GM23338 (cell line): ENCODE results near the gene CFAP53. TPM values are rescaled to one million over a fixed set of nuclear protein-coding genes. Genes with fewer than 3 reads are reported as not detected.
A peak's percentile ranks its signal among the peaks of the same experiment; 100 is the strongest.

ENCODE experiments used
- ATAC-seq: fragments of 200-7000 bp; cut with Tn5 transposase; 3 replicates; pipeline ENCODE4 v1.9.1; 2020
- DNase-seq: peaks from one replicate; pipeline ENCODE4 v3.0.0-alpha.2; 2015; ENCODE audit warnings: low spot score
- H2AFZ ChIP-seq: fragments of 200-600 bp; sonication (generic); 2 replicates; pipeline ENCODE4 v1.8.0; 2016; ENCODE audit warnings: antibody characterized with exemption, mild to moderate bottlenecking, moderate library complexity
- H3F3A ChIP-seq: fragments of 200-600 bp; sonication (generic); replicated peaks from 2 replicates; pipeline ENCODE4 v1.8.0; 2017; ENCODE audit warnings: antibody characterized with exemption, mixed run types, low read depth
- H3K27ac ChIP-seq: fragments of 200-600 bp; sonication (generic); 2 replicates; pipeline ENCODE4 v1.6.1; 2016; ENCODE audit warnings: low read depth
- H3K27me3 ChIP-seq: fragments of 200-600 bp; sonication (generic); 2 replicates; pipeline ENCODE4 v1.8.0; 2016; ENCODE audit warnings: mild to moderate bottlenecking, mixed run types, moderate library complexity; ENCODE audit not compliant: insufficient read depth
- H3K36me3 ChIP-seq: fragments of 200-600 bp; sonication (generic); 2 replicates; pipeline ENCODE4 v1.8.0; 2016; ENCODE audit warnings: mild to moderate bottlenecking; ENCODE audit not compliant: insufficient read depth
- H3K4me1 ChIP-seq: fragments of 200-600 bp; sonication (generic); 2 replicates; pipeline ENCODE4 v1.8.0; 2016; ENCODE audit warnings: mild to moderate bottlenecking, moderate library complexity; ENCODE audit not compliant: insufficient read depth
- H3K4me2 ChIP-seq: fragments of 200-600 bp; sonication (generic); 2 replicates; pipeline ENCODE4 v1.7.1; 2017; ENCODE audit warnings: mixed run types
- H3K4me3 ChIP-seq: fragments of 200-600 bp; sonication (generic); 2 replicates; pipeline ENCODE4 v1.6.1; 2016; ENCODE audit warnings: mixed run types
- H3K79me2 ChIP-seq: fragments of 200-600 bp; sonication (generic); replicated peaks from 2 replicates; pipeline ENCODE4 v1.8.0; 2017; ENCODE audit warnings: mild to moderate bottlenecking; ENCODE audit not compliant: insufficient read depth
- H3K9me2 ChIP-seq: fragments of 200-600 bp; sonication (generic); 2 replicates; pipeline ENCODE4 v1.8.0; 2017; ENCODE audit not compliant: insufficient read depth
- H4K20me1 ChIP-seq: fragments of 200-600 bp; sonication (generic); replicated peaks from 2 replicates; pipeline ENCODE4 v1.8.0; 2017; ENCODE audit warnings: mild to moderate bottlenecking; ENCODE audit not compliant: insufficient read depth
- H3K27ac Mint-ChIP-seq: 2 replicates; pipeline ENCODE4 v1.8.0; 2020; ENCODE audit warnings: inconsistent platforms, mild to moderate bottlenecking, moderate library complexity, mixed read lengths
- H3K27me3 Mint-ChIP-seq: 3 replicates; pipeline ENCODE4 v1.8.0; 2022; ENCODE audit warnings: low read depth, mild to moderate bottlenecking, moderate library complexity, mixed read lengths, inconsistent platforms; ENCODE audit not compliant: insufficient read depth, poor library complexity
- H3K36me3 Mint-ChIP-seq: 3 replicates; pipeline ENCODE4 v1.8.0; 2021; ENCODE audit warnings: low read depth, mild to moderate bottlenecking, inconsistent platforms, moderate library complexity, mixed read lengths
- H3K4me1 Mint-ChIP-seq: 3 replicates; pipeline ENCODE4 v1.8.0; 2020; ENCODE audit warnings: mild to moderate bottlenecking, inconsistent platforms, mixed read lengths
- H3K4me3 Mint-ChIP-seq: 3 replicates; pipeline ENCODE4 v1.8.0; 2021; ENCODE audit warnings: moderate library complexity, mild to moderate bottlenecking, inconsistent platforms, mixed read lengths
- H3K9me3 Mint-ChIP-seq: 3 replicates; pipeline ENCODE4 v1.8.0; 2020; ENCODE audit warnings: moderate library complexity, mild to moderate bottlenecking, inconsistent platforms, mixed read lengths
- CREB1 ChIP-seq: fragments of 250-450 bp; sonication (Bioruptor Pico); IDR thresholded peaks from 2 replicates; pipeline ENCODE4 v1.5.0; 2020; ENCODE audit warnings: low read depth, mild to moderate bottlenecking, moderate library complexity
- EZH2 ChIP-seq: fragments of 200-600 bp; sonication (generic); IDR thresholded peaks from one replicate; pipeline ENCODE4 v1.8.0; 2017; ENCODE audit warnings: antibody characterized with exemption, mild to moderate bottlenecking, low read depth; ENCODE audit not compliant: unreplicated experiment
- JUNB ChIP-seq: IDR thresholded peaks from one replicate; pipeline ENCODE4 v1.6.1; 2016; ENCODE audit warnings: antibody characterized with exemption; ENCODE audit not compliant: unreplicated experiment
- POLR2AphosphoS5 ChIP-seq: IDR thresholded peaks from 2 replicates; pipeline ENCODE4 v1.6.1; 2016; ENCODE audit warnings: antibody characterized with exemption, low read depth
- STAT1 ChIP-seq: IDR thresholded peaks from one replicate; pipeline ENCODE4 v1.6.1; 2016; ENCODE audit warnings: antibody characterized with exemption; ENCODE audit not compliant: unreplicated experiment
- ZNF114 ChIP-seq: fragments of 250-450 bp; sonication (Bioruptor Pico); IDR thresholded peaks from 2 replicates; pipeline ENCODE4 v1.5.0; 2020; ENCODE audit warnings: mild to moderate bottlenecking, moderate library complexity
- ZNF331 ChIP-seq: fragments of 250-450 bp; sonication (Bioruptor Pico); IDR thresholded peaks from 2 replicates; pipeline ENCODE4 v1.5.0; 2020; ENCODE audit warnings: low read depth, mild to moderate bottlenecking, moderate library complexity
- polyA plus RNA-seq: library from polyadenylated mRNA; unstranded; fragments of >200 nt; fragmentation: Nextera tagmentation; extraction: Ambion mirVana; gene quantifications from 2 replicates; pipeline ENCODE4 v1.2.1, GENCODE V29; 2016
- total RNA-seq: library from RNA; depleted of rRNA; stranded (reverse); fragments of >200 nt; shearing (Covaris generic); gene quantifications from 2 replicates; pipeline ENCODE4 v1.2.3, GENCODE V29; 2014
- TF ChIP-seq, protein P1 (sequence below): fragments of 250-450 bp; sonication (Bioruptor Pico); IDR thresholded peaks from 2 replicates; pipeline ENCODE4 v1.5.0; 2020; ENCODE audit warnings: mild to moderate bottlenecking, moderate library complexity
- TF ChIP-seq, protein P2 (sequence below): IDR thresholded peaks from one replicate; pipeline ENCODE4 v1.6.1; 2018; ENCODE audit warnings: antibody characterized with exemption; ENCODE audit not compliant: unreplicated experiment
- TF ChIP-seq, protein P3 (sequence below): IDR thresholded peaks from 2 replicates; pipeline ENCODE4 v1.6.1; 2016; ENCODE audit warnings: antibody characterized with exemption
- TF ChIP-seq, protein P4 (sequence below), 2 experiments: fragments of 200-600 bp in 1 of 2; sonication (generic) in 1 of 2; conservative IDR thresholded peaks; 2 replicates each; pipeline versions ENCODE4 v1.5.1 to v1.6.1; 2016 to 2017; ENCODE audit warnings: antibody characterized with exemption in 2 of 2, low read depth in 2 of 2, mild to moderate bottlenecking in 2 of 2, moderate library complexity in 1 of 2

CFAP53 gene
- total and polyA plus RNA-seq, 2 experiments from 2014 or later = 0.71 TPM; not detected in 1

DNA sequence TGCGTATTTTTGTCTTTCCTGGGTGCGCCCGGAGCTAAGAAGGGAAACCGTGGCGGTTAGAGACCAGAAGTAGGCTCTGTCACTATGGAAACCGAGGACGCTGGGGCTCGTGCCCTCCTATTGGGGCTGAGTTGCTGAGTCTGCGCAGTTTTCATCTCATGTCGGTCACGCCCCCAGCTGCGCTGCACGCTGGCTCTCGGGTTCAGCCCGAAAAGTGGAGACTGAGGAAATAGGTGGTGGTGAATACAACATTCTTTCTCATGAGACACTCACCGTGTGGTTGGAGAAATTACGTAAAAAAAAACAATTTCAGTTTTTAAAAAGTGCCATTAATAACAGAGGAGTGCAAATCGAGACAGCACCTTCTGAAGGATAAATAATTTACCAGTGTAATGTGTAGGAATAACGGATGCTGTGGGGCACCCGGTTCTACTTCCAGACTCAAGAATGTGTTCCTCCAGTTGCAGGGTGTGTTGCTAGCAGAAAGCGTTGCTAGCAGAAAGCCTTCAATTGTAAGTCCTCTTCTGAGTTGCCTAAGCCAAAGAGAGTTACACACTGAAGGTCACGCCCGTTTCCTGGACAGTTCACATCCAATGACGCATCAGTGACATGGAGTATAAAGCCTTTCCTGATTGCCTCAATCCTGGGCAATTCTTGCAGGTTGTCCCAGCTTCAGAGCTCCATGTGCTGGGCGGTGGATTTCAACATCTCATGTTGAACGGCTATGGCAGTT lies 41.6 kb upstream of the CFAP53 start:
- no peak for TF ChIP-seq EZH2
- no peak for TF ChIP-seq ZNF114 (CRISPR knock-in tag)
- TF ChIP-seq, protein P1, sequence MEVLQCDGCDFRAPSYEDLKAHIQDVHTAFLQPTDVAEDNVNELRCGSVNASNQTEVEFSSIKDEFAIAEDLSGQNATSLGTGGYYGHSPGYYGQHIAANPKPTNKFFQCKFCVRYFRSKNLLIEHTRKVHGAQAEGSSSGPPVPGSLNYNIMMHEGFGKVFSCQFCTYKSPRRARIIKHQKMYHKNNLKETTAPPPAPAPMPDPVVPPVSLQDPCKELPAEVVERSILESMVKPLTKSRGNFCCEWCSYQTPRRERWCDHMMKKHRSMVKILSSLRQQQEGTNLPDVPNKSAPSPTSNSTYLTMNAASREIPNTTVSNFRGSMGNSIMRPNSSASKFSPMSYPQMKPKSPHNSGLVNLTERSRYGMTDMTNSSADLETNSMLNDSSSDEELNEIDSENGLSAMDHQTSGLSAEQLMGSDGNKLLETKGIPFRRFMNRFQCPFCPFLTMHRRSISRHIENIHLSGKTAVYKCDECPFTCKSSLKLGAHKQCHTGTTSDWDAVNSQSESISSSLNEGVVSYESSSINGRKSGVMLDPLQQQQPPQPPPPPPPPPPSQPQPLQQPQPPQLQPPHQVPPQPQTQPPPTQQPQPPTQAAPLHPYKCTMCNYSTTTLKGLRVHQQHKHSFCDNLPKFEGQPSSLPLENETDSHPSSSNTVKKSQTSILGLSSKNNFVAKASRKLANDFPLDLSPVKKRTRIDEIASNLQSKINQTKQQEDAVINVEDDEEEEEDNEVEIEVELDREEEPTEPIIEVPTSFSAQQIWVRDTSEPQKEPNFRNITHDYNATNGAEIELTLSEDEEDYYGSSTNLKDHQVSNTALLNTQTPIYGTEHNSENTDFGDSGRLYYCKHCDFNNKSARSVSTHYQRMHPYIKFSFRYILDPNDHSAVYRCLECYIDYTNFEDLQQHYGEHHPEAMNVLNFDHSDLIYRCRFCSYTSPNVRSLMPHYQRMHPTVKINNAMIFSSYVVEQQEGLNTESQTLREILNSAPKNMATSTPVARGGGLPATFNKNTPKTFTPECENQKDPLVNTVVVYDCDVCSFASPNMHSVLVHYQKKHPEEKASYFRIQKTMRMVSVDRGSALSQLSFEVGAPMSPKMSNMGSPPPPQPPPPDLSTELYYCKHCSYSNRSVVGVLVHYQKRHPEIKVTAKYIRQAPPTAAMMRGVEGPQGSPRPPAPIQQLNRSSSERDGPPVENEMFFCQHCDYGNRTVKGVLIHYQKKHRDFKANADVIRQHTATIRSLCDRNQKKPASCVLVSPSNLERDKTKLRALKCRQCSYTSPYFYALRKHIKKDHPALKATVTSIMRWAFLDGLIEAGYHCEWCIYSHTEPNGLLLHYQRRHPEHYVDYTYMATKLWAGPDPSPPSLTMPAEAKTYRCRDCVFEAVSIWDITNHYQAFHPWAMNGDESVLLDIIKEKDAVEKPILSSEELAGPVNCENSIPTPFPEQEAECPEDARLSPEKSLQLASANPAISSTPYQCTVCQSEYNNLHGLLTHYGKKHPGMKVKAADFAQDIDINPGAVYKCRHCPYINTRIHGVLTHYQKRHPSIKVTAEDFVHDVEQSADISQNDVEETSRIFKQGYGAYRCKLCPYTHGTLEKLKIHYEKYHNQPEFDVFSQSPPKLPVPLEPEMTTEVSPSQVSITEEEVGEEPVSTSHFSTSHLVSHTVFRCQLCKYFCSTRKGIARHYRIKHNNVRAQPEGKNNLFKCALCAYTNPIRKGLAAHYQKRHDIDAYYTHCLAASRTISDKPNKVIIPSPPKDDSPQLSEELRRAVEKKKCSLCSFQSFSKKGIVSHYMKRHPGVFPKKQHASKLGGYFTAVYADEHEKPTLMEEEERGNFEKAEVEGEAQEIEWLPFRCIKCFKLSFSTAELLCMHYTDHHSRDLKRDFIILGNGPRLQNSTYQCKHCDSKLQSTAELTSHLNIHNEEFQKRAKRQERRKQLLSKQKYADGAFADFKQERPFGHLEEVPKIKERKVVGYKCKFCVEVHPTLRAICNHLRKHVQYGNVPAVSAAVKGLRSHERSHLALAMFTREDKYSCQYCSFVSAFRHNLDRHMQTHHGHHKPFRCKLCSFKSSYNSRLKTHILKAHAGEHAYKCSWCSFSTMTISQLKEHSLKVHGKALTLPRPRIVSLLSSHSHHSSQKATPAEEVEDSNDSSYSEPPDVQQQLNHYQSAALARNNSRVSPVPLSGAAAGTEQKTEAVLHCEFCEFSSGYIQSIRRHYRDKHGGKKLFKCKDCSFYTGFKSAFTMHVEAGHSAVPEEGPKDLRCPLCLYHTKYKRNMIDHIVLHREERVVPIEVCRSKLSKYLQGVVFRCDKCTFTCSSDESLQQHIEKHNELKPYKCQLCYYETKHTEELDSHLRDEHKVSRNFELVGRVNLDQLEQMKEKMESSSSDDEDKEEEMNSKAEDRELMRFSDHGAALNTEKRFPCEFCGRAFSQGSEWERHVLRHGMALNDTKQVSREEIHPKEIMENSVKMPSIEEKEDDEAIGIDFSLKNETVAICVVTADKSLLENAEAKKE = no peak
- no peak for TF ChIP-seq POLR2AphosphoS5
- no peak for TF ChIP-seq JUNB
- TF ChIP-seq STAT1 = no peak
- no peak for TF ChIP-seq ZNF331 (CRISPR knock-in tag)
- TF ChIP-seq CREB1 = no peak
- TF ChIP-seq, protein P2, sequence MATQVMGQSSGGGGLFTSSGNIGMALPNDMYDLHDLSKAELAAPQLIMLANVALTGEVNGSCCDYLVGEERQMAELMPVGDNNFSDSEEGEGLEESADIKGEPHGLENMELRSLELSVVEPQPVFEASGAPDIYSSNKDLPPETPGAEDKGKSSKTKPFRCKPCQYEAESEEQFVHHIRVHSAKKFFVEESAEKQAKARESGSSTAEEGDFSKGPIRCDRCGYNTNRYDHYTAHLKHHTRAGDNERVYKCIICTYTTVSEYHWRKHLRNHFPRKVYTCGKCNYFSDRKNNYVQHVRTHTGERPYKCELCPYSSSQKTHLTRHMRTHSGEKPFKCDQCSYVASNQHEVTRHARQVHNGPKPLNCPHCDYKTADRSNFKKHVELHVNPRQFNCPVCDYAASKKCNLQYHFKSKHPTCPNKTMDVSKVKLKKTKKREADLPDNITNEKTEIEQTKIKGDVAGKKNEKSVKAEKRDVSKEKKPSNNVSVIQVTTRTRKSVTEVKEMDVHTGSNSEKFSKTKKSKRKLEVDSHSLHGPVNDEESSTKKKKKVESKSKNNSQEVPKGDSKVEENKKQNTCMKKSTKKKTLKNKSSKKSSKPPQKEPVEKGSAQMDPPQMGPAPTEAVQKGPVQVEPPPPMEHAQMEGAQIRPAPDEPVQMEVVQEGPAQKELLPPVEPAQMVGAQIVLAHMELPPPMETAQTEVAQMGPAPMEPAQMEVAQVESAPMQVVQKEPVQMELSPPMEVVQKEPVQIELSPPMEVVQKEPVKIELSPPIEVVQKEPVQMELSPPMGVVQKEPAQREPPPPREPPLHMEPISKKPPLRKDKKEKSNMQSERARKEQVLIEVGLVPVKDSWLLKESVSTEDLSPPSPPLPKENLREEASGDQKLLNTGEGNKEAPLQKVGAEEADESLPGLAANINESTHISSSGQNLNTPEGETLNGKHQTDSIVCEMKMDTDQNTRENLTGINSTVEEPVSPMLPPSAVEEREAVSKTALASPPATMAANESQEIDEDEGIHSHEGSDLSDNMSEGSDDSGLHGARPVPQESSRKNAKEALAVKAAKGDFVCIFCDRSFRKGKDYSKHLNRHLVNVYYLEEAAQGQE = no peak
- TF ChIP-seq, protein P3, sequence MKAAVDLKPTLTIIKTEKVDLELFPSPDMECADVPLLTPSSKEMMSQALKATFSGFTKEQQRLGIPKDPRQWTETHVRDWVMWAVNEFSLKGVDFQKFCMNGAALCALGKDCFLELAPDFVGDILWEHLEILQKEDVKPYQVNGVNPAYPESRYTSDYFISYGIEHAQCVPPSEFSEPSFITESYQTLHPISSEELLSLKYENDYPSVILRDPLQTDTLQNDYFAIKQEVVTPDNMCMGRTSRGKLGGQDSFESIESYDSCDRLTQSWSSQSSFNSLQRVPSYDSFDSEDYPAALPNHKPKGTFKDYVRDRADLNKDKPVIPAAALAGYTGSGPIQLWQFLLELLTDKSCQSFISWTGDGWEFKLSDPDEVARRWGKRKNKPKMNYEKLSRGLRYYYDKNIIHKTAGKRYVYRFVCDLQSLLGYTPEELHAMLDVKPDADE = no peak
- TF ChIP-seq, protein P4, sequence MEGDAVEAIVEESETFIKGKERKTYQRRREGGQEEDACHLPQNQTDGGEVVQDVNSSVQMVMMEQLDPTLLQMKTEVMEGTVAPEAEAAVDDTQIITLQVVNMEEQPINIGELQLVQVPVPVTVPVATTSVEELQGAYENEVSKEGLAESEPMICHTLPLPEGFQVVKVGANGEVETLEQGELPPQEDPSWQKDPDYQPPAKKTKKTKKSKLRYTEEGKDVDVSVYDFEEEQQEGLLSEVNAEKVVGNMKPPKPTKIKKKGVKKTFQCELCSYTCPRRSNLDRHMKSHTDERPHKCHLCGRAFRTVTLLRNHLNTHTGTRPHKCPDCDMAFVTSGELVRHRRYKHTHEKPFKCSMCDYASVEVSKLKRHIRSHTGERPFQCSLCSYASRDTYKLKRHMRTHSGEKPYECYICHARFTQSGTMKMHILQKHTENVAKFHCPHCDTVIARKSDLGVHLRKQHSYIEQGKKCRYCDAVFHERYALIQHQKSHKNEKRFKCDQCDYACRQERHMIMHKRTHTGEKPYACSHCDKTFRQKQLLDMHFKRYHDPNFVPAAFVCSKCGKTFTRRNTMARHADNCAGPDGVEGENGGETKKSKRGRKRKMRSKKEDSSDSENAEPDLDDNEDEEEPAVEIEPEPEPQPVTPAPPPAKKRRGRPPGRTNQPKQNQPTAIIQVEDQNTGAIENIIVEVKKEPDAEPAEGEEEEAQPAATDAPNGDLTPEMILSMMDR (conservative IDR thresholded peaks at IDR 0.05; ENCODE audit: low read depth in 2 of 2) = no peak
- Histone ChIP-seq H3K79me2 (no peaks in the 10 kb centered on the region), H3K4me2 (peak overlapping the region; percentile 69), H3K4me1 (peaks cover 5% of the 10 kb centered on the region; the same call in 1 of the 2 replicates), H3K27me3 (peaks cover 44% of the 10 kb centered on the region), H4K20me1 (no peaks in the 10 kb centered on the region), H3K36me3 (no peaks in the 10 kb centered on the region), H3K4me3 (peak overlapping the region; percentile 59), H2AFZ (peak overlapping the region; percentile 77), H3K9me2 (no peaks in the 10 kb centered on the region), H3K27ac (no peak overlapping the region), H3F3A (no peaks in the 10 kb centered on the region)
- peak; percentile 99 for ATAC-seq
- H3K4me1 Mint-ChIP-seq = no peaks in the 10 kb centered on the region
- peak; percentile 98 for DNase-seq
- no peaks in the 10 kb centered on the region for H3K36me3 Mint-ChIP-seq
- H3K27ac Mint-ChIP-seq = no peak overlapping the region
- peaks cover 4% of the 10 kb centered on the region; the same call in 1 of the 3 replicates for H3K9me3 Mint-ChIP-seq
- peaks cover 11% of the 10 kb centered on the region for H3K27me3 Mint-ChIP-seq
- H3K4me3 Mint-ChIP-seq = peak overlapping the region; percentile 79
